H9 (cell line): ENCODE results near the gene HIPK3. TPM values are rescaled to one million over a fixed set of nuclear protein-coding genes. Genes with fewer than 3 reads are reported as not detected.

Experiments
- DNase-seq: peaks from one replicate; pipeline ENCODE4 v3.0.0-alpha.2; 2017
- H2AFZ ChIP-seq: one replicate; pipeline ENCODE4 v1.6.1; 2013; ENCODE audit warnings: mild to moderate bottlenecking, low read length, control low read depth, moderate library complexity
- H2AK5ac ChIP-seq: 2 replicates; pipeline ENCODE4 v1.6.1; 2013; ENCODE audit warnings: low read length, control low read depth, mixed read lengths; ENCODE audit not compliant: insufficient read length
- H2BK120ac ChIP-seq: one replicate; pipeline ENCODE4 v1.6.1; 2013; ENCODE audit warnings: low read depth, mild to moderate bottlenecking, low read length, control low read depth, inconsistent platforms; ENCODE audit not compliant: poor library complexity, severe bottlenecking
- H2BK12ac ChIP-seq: 2 replicates; pipeline ENCODE4 v1.6.1; 2013; ENCODE audit warnings: low read length, control low read depth, mixed read lengths, low read depth; ENCODE audit not compliant: insufficient read length
- H2BK15ac ChIP-seq: 2 replicates; pipeline ENCODE4 v1.6.1; 2013; ENCODE audit warnings: low read depth, low read length, control low read depth
- H2BK20ac ChIP-seq: one replicate; pipeline ENCODE4 v1.6.1; 2013; ENCODE audit warnings: low read depth, mild to moderate bottlenecking, low read length, control low read depth, inconsistent platforms; ENCODE audit not compliant: poor library complexity, severe bottlenecking
- H2BK5ac ChIP-seq: 2 replicates; pipeline ENCODE4 v1.6.1; 2013; ENCODE audit warnings: low read length, control low read depth, mixed read lengths; ENCODE audit not compliant: insufficient read length
- H3K14ac ChIP-seq: 2 replicates; pipeline ENCODE4 v1.6.1; 2013; ENCODE audit warnings: low read length, control low read depth; ENCODE audit not compliant: insufficient read depth
- H3K18ac ChIP-seq: 2 replicates; pipeline ENCODE4 v1.6.1; 2013; ENCODE audit warnings: low read depth, mild to moderate bottlenecking, mixed read lengths, low read length, control low read depth; ENCODE audit not compliant: insufficient read length
- H3K23ac ChIP-seq: 2 replicates; pipeline ENCODE4 v1.6.1; 2013; ENCODE audit warnings: low read length, control low read depth, mixed read lengths, low read depth; ENCODE audit not compliant: insufficient read length
- H3K23me2 ChIP-seq: 2 replicates; pipeline ENCODE4 v1.6.1; 2013; ENCODE audit warnings: low read depth, mild to moderate bottlenecking, mixed read lengths, low read length, control low read depth; ENCODE audit not compliant: insufficient read length, poor library complexity, severe bottlenecking
- H3K27ac ChIP-seq: 2 replicates; pipeline ENCODE4 v1.5.1; 2013; ENCODE audit warnings: low read length, control low read depth, mixed read lengths, low read depth; ENCODE audit not compliant: insufficient read length
- H3K27me3 ChIP-seq: 2 replicates; pipeline ENCODE4 v1.6.1; 2013; ENCODE audit warnings: low read length, control low read depth, inconsistent platforms; ENCODE audit not compliant: insufficient read depth
- H3K4ac ChIP-seq: 2 replicates; pipeline ENCODE4 v1.6.1; 2013; ENCODE audit warnings: low read depth, mild to moderate bottlenecking, control low read depth, inconsistent platforms, low read length, moderate library complexity
- H3K4me1 ChIP-seq: 2 replicates; pipeline ENCODE4 v1.6.1; 2013; ENCODE audit warnings: low read length, control low read depth, inconsistent platforms; ENCODE audit not compliant: insufficient read depth
- H3K4me2 ChIP-seq: 2 replicates; pipeline ENCODE4 v1.6.1; 2013; ENCODE audit warnings: low read length, control low read depth, mixed read lengths; ENCODE audit not compliant: insufficient read length, insufficient read depth
- H3K56ac ChIP-seq: 2 replicates; pipeline ENCODE4 v1.6.1; 2013; ENCODE audit warnings: low read depth, mild to moderate bottlenecking, mixed read lengths, low read length, control low read depth; ENCODE audit not compliant: insufficient read length
- H3K79me1 ChIP-seq: 2 replicates; pipeline ENCODE4 v1.6.1; 2013; ENCODE audit warnings: low read depth, mild to moderate bottlenecking, moderate library complexity, low read length, control low read depth, inconsistent platforms; ENCODE audit not compliant: insufficient read depth, poor library complexity, severe bottlenecking
- H3K79me2 ChIP-seq: 2 replicates; pipeline ENCODE4 v1.6.1; 2013; ENCODE audit warnings: low read length, control low read depth, inconsistent platforms; ENCODE audit not compliant: insufficient read depth
- H3K9ac ChIP-seq: 2 replicates; pipeline ENCODE4 v1.6.1; 2013; ENCODE audit warnings: low read length, control low read depth, mixed read lengths; ENCODE audit not compliant: insufficient read length; ENCODE audit errors: extremely low read depth
- H3K9me3 ChIP-seq: one replicate; pipeline ENCODE4 v1.6.1; 2013; ENCODE audit warnings: low read depth, low read length, inconsistent platforms; ENCODE audit not compliant: control insufficient read depth
- H3T11ph ChIP-seq: one replicate; pipeline ENCODE4 v1.6.1; 2013; ENCODE audit warnings: mild to moderate bottlenecking, low read length, control low read depth, inconsistent platforms
- H4K20me1 ChIP-seq: one replicate; pipeline ENCODE4 v1.6.1; 2013; ENCODE audit not compliant: control insufficient read depth, insufficient read length, insufficient read depth
- H4K5ac ChIP-seq: 2 replicates; pipeline ENCODE4 v1.6.1; 2013; ENCODE audit warnings: low read depth, mild to moderate bottlenecking, mixed read lengths, low read length, control low read depth; ENCODE audit not compliant: insufficient read length
- H4K8ac ChIP-seq: replicated peaks from 2 replicates; pipeline ENCODE4 v1.6.1; 2013; ENCODE audit warnings: low read length, control low read depth, mixed read lengths, low read depth; ENCODE audit not compliant: insufficient read length
- H4K91ac ChIP-seq: 2 replicates; pipeline ENCODE4 v1.6.1; 2013; ENCODE audit warnings: low read depth, mild to moderate bottlenecking, moderate library complexity, mixed read lengths, low read length, control low read depth; ENCODE audit not compliant: insufficient read length
- H3K27ac Mint-ChIP-seq, 3 experiments: 2 replicates in 2 of 3; 3 replicates in 1 of 3; pipeline ENCODE4 v1.8.0; 2020 to 2021; ENCODE audit warnings: mixed read lengths in 3 of 3, mild to moderate bottlenecking in 1 of 3, moderate library complexity in 1 of 3
- H3K27me3 Mint-ChIP-seq: 2 replicates; pipeline ENCODE4 v1.8.0; 2021; ENCODE audit warnings: low read depth, mild to moderate bottlenecking, moderate library complexity, mixed read lengths
- H3K36me3 Mint-ChIP-seq, 3 experiments: 2 replicates in 2 of 3; 3 replicates in 1 of 3; pipeline ENCODE4 v1.8.0; 2020 to 2021; ENCODE audit warnings: low read depth in 3 of 3, mixed read lengths in 3 of 3; ENCODE audit not compliant: insufficient read depth in 1 of 3
- H3K4me1 Mint-ChIP-seq, 2 experiments: 2 replicates each; pipeline ENCODE4 v1.8.0; 2020; ENCODE audit warnings: mixed read lengths in 2 of 2
- H3K4me3 Mint-ChIP-seq, 2 experiments: 2 replicates in 1 of 2; 3 replicates in 1 of 2; pipeline ENCODE4 v1.8.0; 2020 to 2021; ENCODE audit warnings: mild to moderate bottlenecking in 2 of 2, mixed read lengths in 2 of 2, moderate library complexity in 1 of 2
- H3K9me3 Mint-ChIP-seq, 2 experiments: 2 replicates in 1 of 2; 3 replicates in 1 of 2; pipeline ENCODE4 v1.8.0; 2020; ENCODE audit warnings: mild to moderate bottlenecking in 2 of 2, mixed read lengths in 2 of 2, moderate library complexity in 1 of 2
- total RNA-seq: library from RNA; stranded (reverse); gene quantifications from 2 replicates; pipeline ENCODE4 v1.2.1, GENCODE V29; 2021
- TF ChIP-seq, protein P1 (sequence below): fragments of 200-600 bp; sonication (generic); conservative IDR thresholded peaks from 3 replicates; pipeline ENCODE4 v1.8.0; 2021; ENCODE audit warnings: antibody characterized with exemption, mild to moderate bottlenecking

The HIPK3 gene
- total RNA-seq, 1 experiment from 2014 or later = 23.4 TPM

DNA sequence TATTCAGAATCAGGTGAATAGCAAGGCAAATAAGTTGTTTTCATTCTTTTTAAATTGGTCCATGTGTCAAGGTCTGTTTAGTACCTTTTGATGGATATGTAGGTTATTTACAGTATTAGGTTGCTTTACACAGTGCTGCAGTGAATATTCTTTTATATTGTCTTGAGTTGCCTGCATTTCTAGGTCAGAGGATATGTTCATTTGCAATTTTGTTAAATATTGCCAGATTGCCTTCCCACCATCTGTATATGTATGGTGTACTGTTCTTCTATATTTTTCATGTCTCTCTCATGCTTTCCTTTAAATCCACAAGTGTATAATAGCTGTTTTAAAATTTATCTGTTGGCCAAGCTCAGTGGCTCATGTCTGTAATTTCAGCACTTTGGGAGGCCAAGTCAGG is 24.6 kb downstream of the HIPK3 start:
- Histone ChIP-seq H3K27me3 (no peaks in the 10 kb centered on the region), H3K4me1 (no peaks in the 10 kb centered on the region), H3K56ac (no peak overlapping the region), H3K4me2 (no peak overlapping the region), H2AFZ (no peak overlapping the region), H3K79me2 (no peaks in the 10 kb centered on the region; the same call in 1 of the 2 replicates), H2BK15ac (no peak overlapping the region), H4K5ac (no peak overlapping the region), H3K23me2 (no peaks in the 10 kb centered on the region), H3K23ac (no peak overlapping the region), H3K18ac (no peak overlapping the region), H4K8ac (no peak overlapping the region), H3T11ph (no peak overlapping the region), H2BK120ac (no peak overlapping the region), H3K4ac (no peak overlapping the region), H2BK5ac (no peak overlapping the region), H3K9me3 (no peaks in the 10 kb centered on the region), H3K27ac (no peak overlapping the region), H3K14ac (no peak overlapping the region), H2AK5ac (no peak overlapping the region), H3K9ac (no peak overlapping the region), H4K91ac (no peak overlapping the region), H3K79me1 (peaks cover 3% of the 10 kb centered on the region), H2BK20ac (no peak overlapping the region), H2BK12ac (no peak overlapping the region), H4K20me1 (no peaks in the 10 kb centered on the region)
- DNase-seq = no peak
- Mint-ChIP-seq H3K4me1 (peaks cover 4 to 5% of the 10 kb centered on the region in 2 experiments; a peak in 3 of 4 replicates), H3K27me3 (no peaks in the 10 kb centered on the region), H3K9me3 (no peaks in the 10 kb centered on the region), H3K36me3 (peaks cover 0 to 6% (median 4%) of the 10 kb centered on the region in 3 experiments; a peak in 3 of 7 replicates), H3K4me3 (no peak overlapping the region), H3K27ac (no peak overlapping the region; a peak in 1 of 7 replicates)
- TF ChIP-seq, protein P1, sequence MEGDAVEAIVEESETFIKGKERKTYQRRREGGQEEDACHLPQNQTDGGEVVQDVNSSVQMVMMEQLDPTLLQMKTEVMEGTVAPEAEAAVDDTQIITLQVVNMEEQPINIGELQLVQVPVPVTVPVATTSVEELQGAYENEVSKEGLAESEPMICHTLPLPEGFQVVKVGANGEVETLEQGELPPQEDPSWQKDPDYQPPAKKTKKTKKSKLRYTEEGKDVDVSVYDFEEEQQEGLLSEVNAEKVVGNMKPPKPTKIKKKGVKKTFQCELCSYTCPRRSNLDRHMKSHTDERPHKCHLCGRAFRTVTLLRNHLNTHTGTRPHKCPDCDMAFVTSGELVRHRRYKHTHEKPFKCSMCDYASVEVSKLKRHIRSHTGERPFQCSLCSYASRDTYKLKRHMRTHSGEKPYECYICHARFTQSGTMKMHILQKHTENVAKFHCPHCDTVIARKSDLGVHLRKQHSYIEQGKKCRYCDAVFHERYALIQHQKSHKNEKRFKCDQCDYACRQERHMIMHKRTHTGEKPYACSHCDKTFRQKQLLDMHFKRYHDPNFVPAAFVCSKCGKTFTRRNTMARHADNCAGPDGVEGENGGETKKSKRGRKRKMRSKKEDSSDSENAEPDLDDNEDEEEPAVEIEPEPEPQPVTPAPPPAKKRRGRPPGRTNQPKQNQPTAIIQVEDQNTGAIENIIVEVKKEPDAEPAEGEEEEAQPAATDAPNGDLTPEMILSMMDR = no peak
